Panc1 (cell line): ENCODE results near the gene LRP1B.

Experiments used
- POLR2AphosphoS5 ChIP-seq: IDR thresholded peaks from 2 replicates; pipeline ENCODE4 v1.6.1; 2012; ENCODE audit warnings: mild to moderate bottlenecking, low read depth, low read length, moderate library complexity
- SIN3A ChIP-seq: IDR thresholded peaks from 2 replicates; pipeline ENCODE4 v1.6.1; 2012; ENCODE audit warnings: low read depth, mild to moderate bottlenecking, low read length, moderate library complexity, borderline replicate concordance; ENCODE audit not compliant: insufficient read depth
- TF ChIP-seq, protein P1 (sequence below): fragments of 450-650 bp; IDR thresholded peaks from 2 replicates; pipeline ENCODE4 v1.5.1; 2017; ENCODE audit warnings: mild to moderate bottlenecking
- TF ChIP-seq, protein P2 (sequence below), 2 experiments: IDR thresholded peaks; 2 replicates each; pipeline ENCODE4 v1.6.1; 2011 to 2012; ENCODE audit warnings: low read depth in 2 of 2, control low read depth in 1 of 2, low read length in 1 of 2, mild to moderate bottlenecking in 1 of 2, moderate library complexity in 1 of 2; ENCODE audit not compliant: insufficient read depth in 1 of 2

DNA sequence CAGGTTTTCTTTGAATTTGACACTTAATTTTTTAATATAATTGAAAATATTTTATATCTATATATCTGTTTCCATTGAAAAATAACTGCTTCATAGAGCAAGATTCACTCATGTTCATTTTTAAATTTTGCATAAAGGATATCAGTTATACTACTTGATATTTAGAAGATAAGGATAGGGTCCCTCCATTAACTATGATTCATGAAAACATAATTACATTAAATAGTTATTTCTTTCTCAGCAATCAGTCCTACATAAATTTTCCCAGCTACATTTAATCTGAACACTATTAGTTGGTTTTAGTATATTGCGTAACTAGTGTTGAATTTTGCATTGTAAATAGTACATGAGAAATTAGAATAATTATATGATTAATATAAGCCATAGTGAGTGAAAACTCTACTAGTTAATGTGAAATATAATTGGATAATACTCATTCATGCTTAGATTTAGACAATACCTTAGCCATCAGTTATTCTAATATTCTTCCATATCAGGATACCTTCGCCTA lies 42.7 kb downstream of the LRP1B start:
- TF ChIP-seq, protein P1, sequence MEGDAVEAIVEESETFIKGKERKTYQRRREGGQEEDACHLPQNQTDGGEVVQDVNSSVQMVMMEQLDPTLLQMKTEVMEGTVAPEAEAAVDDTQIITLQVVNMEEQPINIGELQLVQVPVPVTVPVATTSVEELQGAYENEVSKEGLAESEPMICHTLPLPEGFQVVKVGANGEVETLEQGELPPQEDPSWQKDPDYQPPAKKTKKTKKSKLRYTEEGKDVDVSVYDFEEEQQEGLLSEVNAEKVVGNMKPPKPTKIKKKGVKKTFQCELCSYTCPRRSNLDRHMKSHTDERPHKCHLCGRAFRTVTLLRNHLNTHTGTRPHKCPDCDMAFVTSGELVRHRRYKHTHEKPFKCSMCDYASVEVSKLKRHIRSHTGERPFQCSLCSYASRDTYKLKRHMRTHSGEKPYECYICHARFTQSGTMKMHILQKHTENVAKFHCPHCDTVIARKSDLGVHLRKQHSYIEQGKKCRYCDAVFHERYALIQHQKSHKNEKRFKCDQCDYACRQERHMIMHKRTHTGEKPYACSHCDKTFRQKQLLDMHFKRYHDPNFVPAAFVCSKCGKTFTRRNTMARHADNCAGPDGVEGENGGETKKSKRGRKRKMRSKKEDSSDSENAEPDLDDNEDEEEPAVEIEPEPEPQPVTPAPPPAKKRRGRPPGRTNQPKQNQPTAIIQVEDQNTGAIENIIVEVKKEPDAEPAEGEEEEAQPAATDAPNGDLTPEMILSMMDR: no peak
- TF ChIP-seq SIN3A (no peak), POLR2AphosphoS5 (no peak)
- TF ChIP-seq, protein P2, sequence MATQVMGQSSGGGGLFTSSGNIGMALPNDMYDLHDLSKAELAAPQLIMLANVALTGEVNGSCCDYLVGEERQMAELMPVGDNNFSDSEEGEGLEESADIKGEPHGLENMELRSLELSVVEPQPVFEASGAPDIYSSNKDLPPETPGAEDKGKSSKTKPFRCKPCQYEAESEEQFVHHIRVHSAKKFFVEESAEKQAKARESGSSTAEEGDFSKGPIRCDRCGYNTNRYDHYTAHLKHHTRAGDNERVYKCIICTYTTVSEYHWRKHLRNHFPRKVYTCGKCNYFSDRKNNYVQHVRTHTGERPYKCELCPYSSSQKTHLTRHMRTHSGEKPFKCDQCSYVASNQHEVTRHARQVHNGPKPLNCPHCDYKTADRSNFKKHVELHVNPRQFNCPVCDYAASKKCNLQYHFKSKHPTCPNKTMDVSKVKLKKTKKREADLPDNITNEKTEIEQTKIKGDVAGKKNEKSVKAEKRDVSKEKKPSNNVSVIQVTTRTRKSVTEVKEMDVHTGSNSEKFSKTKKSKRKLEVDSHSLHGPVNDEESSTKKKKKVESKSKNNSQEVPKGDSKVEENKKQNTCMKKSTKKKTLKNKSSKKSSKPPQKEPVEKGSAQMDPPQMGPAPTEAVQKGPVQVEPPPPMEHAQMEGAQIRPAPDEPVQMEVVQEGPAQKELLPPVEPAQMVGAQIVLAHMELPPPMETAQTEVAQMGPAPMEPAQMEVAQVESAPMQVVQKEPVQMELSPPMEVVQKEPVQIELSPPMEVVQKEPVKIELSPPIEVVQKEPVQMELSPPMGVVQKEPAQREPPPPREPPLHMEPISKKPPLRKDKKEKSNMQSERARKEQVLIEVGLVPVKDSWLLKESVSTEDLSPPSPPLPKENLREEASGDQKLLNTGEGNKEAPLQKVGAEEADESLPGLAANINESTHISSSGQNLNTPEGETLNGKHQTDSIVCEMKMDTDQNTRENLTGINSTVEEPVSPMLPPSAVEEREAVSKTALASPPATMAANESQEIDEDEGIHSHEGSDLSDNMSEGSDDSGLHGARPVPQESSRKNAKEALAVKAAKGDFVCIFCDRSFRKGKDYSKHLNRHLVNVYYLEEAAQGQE (IDR thresholded peaks at IDR 0.05; ENCODE audit: insufficient read depth in 1 of 2, low read depth in 2 of 2, low read length in 1 of 2): no peak
